GM21723 (cell line): ENCODE data around the gene SPATA12.

Experiments used
- ATAC-seq: cut with Tn5 transposase; IDR thresholded peaks from one replicate; pipeline ENCODE4 v1.9.1; 2021; ENCODE audit warnings: mild to moderate bottlenecking, moderate library complexity; ENCODE audit not compliant: unreplicated experiment

The SPATA12 gene

DNA sequence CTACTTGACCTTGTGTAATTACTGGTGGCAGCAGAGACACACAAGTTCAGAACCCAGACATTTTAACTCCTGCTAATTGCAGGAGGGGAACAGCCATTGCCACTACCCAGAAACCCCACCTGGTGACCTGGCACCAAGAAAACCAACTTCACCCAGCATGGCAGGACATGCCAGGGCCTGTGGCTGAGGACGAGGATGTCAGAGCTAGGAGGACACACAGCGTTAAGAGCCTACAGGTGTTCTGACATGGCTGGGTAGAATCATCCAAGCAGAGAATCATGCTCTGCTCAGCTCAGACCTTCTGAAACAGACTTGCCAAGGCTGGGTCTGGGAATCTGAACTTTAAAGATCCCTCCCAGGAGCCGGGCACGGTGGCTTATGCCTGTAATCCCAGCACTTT is 11.7 kb upstream of the SPATA12 start:
- no peak for ATAC-seq

DNA sequence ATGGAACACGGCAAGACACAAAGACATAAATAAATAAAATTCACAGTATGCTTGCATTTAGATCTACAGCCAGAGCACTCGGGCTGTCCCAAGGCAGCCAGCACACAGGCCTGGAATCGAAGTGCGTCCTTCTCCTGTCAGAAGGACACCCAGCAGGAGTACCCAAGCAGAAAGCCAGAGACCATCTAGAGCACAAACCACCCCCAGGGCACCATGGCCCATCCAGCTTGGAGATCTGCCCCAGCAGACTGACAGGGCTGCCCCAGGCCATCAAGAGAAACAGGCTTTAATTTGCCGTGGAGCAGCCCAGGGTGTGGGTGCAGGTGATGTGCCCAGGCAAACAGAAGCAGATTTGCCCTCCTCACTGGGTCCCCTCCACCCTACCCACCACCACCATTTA is 7.8 kb upstream of the SPATA12 start:
- no peak for ATAC-seq

GRCh38 chr3:57053122-57053521 is 7.3 kb upstream of the SPATA12 start:
- no peak for ATAC-seq

DNA sequence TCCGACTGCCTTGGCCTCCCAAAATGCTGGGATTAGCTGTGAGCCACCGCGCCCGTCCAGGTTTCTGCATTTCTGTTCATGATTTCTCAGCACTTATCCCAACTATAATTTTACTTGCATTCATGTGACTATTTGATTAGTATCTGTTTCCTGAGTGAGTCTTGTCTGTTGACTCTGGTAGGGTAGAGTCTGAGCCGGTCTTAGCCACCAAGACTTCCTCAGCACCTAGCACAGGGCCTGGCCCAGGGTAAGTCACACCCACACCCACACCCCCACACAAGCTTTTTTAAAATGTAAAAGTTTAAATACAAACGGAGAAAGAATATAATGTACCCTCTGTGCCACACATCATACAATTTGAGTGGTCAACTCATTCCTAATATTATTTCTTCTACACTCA is 3.1 kb upstream of the SPATA12 start:
- ATAC-seq: no peak

GRCh38 chr3:57059411-57059810 is 1.1 kb upstream of the SPATA12 start:
- no peak for ATAC-seq

DNA sequence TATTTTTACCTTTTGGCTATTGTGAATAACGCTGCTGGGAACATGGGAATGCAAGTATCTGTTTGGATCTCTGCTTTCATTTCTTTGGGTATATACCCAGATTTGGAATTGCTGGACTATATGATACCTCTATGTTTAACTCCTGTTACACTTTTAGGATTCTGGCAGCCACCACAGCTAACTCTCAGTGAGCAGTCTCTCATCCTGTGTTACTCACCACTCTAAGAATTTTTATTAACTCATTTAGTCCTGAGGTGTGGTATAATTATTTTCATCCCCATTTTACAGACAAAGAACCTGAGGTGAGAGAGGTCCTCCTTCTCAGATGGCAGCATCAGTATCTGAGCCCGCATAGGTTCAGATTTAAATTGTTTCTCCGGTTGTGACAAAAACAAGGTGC is 1.1 kb downstream of the SPATA12 start:
- no peak for ATAC-seq

DNA sequence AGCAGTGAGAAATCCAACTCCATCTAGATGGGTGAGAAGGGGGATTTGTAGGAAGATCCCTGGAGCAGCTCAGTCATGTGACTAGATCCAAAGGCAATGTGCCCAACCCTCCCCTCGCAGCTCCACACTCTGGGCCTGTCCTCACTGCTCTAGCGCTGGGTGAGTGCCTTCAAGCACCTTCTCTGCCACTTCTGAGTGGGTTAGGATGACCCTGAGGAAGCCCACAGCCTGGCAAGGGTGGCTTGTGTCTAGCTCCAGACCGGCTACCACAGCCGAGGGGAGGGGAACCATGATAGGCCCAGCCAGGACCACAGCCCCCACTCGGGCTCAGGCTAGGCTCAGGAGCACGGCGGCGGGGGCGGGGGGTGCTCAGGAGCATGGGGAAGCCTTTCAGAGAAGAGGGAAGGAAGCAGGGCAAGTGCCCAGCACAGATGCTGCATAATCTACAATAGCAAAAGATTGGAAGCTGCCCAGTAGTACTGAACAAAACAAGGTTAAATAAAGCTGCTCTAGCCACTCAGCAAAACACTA is 1.7 kb downstream of the SPATA12 start:
- ATAC-seq: no peak

DNA sequence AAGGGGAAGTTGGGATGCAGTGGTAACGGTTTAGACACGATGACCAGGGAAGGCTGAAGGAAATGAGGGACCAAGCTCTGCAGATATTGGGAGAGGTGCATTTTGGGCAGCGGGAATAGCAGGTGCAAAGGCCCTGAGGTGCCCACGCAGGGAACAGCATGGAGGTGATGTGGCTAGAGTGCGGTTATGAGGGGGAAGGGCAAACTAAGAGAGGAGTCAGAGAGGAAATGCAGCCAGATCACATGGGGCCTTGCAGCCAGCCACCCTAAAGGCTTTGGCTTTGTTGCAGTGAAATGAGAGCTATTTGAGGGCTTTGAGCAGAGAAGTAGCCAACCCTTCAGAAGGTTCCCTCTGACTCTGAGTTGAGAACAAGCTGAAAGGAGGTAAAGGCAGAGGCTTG is 2.6 kb downstream of the SPATA12 start:
- no peak for ATAC-seq

GRCh38 chr3:57064001-57064400 is 3.5 kb downstream of the SPATA12 start:
- no peak for ATAC-seq

- ATAC-seq: no peak
Measured at GRCh38 chr3:57064572-57064971, 4.1 kb downstream of the SPATA12 start.

GRCh38 chr3:57065588-57065987 is 5.1 kb downstream of the SPATA12 start:
- no peak for ATAC-seq

GRCh38 chr3:57066471-57066870 is 6.0 kb downstream of the SPATA12 start:
- ATAC-seq: no peak

GRCh38 chr3:57068437-57069089 is 8.1 kb downstream of the SPATA12 start:
- ATAC-seq: peak; percentile 100

DNA sequence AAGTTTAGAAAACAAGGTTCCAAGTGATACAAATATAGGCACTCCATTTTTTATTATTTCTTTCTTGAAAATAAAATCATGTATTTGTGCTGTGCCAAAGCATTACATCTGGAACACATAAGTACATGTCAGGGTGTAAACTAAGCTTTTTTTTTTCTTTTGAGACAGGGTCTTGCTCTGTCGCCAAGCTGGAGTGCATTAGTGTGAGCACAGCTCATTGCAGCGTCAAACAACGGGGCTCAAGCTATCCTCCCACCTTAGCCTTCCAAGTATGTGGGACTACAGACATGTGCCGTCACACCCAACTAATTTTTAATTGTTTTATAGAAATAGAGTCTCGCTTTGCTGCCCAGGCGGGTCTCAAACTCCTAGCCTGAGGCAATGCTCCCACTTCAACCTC is 9.0 kb downstream of the SPATA12 start:
- no peak for ATAC-seq

GRCh38 chr3:57073628-57074027 is 13.2 kb downstream of the SPATA12 start:
- no peak for ATAC-seq

DNA sequence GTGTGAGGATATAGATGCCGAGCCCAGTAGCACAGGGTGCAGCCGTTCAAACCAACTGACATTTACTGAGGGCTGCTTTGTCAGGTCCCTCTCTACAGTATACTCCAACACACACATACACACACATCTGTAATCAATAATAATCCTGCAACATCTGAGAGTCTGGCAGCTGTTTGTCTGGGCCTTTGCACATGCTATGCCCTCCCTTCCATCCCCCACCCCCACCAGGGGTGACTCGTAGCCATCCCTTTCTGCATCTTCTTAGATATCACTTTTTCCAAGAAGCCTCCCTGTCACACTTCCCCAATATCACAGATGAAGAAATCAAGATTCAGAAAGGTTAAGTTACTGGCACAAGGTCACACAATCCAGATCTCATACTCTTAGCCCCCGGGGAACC is 13.7 kb downstream of the SPATA12 start:
- ATAC-seq: no peak

GRCh38 chr3:57076422-57076951 is 16.0 kb downstream of the SPATA12 start:
- no peak for ATAC-seq

DNA sequence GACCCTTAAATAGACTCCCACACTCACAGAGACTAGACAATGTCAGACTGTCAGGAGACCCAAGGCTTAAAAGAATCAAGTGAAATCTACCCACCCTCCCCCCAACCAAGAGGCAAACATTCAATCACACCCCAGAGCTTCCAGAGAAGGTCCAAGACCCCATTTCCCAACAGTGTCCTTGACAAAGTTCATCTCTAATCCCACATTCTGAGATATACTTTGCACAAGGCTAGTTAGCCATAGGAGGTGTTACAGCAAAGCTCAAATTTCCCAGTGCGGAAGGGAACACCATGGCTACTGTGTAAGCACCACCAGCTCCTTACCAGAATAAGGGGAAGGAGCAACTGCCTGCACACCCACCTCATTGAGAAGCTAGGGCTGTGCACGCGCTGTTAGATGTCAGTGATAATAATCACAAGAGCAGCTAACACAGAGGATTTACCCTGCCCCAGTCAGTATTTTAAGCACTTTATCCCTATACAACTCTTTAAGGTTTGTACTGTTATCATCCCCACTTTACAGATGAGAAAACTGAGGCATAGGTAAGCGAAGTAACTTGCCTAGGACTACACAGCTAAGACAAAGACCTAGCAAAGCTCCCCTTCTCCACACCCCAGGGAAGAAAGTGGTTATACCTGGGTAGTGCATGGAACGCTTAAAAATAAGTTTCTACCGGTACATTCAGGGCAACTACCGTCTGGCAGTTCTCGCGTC is 17.3 kb downstream of the SPATA12 start:
- no peak for ATAC-seq

DNA sequence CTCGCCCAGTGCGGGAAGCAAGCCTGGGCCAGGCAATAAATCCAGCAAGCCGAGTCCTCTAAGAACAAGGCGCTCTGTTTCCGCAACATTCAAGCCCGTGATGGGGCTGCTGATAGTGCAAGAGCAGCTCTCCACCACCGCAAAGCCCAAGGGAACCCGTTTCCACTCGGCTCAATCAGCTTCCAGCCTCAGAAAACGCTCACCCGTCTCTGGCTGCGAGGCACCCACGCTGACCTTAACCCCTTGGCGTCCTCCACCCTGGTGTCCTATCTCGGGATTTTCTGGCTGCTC is 17.8 kb downstream of the SPATA12 start:
- peak; percentile 53 for ATAC-seq

DNA sequence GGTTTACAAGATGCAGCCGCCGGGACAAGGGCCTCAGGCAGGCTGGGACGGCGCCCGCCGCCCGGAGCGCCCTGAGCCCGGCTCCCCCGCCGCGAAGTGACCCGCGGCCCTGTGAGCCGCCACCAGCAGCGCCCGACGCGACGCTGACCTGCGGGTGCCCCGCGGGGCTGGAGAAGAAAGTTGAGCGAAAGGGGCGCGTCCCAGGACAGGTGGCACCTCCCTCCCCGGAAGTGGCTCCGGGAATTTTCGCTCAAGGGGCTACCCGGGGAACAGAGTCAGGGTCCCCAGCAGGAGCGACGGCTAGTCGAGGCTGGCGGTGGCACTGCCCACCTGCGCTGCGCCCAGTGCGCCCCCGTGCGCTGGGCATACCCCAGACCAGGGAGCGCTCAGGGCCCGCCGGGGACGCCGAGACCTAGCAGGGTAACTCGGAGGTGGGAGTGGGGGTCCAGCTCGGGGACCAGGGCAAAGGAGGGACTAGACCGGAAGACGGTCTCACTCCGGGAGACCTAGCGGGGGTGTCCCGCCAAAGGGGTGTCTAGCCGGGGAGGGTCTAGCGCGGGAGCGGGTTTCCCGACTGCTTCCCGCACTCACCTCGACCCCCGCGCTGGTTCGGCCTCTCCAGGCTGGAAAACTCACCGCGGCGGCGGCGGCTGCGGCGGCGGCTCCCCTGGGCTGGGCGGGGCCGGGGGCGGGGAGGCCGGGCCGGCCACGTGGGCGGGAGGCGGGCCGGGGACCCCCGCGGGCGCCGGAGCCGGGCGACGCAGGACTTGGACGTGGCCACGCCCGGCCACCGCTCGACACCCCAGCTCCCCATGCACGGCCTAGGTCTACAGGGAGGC is 18.4 kb downstream of the SPATA12 start:
- ATAC-seq: peak; percentile 43

DNA sequence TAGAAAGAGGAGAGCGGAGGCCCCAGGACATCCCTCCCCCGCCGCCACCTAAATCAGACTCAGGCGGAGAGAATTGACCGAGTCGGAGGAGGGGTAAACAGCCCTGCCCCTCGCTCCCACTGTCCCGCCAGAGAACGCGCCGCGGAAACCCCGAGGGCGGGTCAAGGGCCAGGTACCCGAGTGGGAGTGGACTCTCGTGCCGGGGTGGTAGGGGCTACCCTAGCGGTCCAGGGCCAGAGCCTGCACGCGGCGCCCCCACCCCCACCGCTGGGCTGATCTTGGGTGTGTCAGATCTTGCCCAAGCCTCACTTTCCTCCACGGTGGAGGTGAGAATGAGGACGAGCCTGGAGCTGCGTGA is 19.0 kb downstream of the SPATA12 start:
- ATAC-seq: no peak

- no peak for ATAC-seq
Measured at GRCh38 chr3:57080171-57080570, 19.7 kb downstream of the SPATA12 start.
